ENCODE measurements around the gene SPPL2B.
A peak's percentile ranks its signal among the peaks of the same experiment; 100 is the strongest.

Gene SPPL2B

GRCh38 chr19:2380567-2380966 is 52.1 kb downstream of the SPPL2B start:
- peaks cover 17% of the 10 kb centered on the region for H3K9me3 ChIP-seq

DNA sequence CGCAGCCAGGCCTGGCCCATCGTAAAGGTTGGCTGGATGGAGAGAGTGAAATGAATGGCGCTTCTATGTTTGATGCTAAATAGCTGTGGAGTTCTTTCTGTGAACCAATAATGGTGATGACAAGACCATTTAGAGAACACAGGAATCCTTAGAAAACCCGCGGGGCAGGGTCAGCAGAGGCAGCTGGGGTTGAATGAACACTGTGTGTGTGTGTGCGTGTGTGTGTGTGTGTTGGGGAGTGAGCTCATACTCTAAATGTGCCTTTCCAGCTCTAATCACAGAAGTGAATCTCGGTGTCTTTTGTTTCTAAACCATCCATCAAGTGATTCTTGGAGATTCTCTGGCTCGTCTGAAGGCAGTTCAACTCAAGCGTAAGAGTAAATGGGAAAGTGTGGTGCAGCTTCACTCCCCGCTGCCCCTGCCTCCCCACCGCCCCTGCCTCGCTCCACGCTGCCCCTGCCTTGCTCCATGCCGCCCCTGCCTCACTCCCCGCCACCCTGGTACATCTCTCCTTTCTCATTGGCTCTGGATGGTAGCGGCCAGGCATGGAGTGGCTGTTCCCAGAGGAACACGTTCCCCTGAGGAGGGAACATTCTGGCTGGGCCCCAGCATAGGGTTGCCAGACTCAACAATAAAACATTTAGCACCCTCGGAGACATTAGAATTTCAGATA is 52.8 kb downstream of the SPPL2B start:
- no peak for TF ChIP-seq CTCF (IDR thresholded peaks at IDR 0.05; ENCODE audit: low read depth, low read length)
- peaks cover 10% of the 10 kb centered on the region; the same call in 1 of the 2 replicates for H3K4me1 ChIP-seq
- no peak overlapping the region for H3K4me3 ChIP-seq (ENCODE audit: low read depth, low read length)
- H3K9me3 ChIP-seq = peaks cover 13% of the 10 kb centered on the region
- no peaks in the 10 kb centered on the region for H3K36me3 ChIP-seq
- no peak for DNase-seq
- no peaks in the 10 kb centered on the region for H3K27me3 ChIP-seq

More at GRCh38 chr19:2380567-2380966, 52.1 kb downstream of the SPPL2B start:
- peaks cover 9% of the 10 kb centered on the region for H3K4me1 ChIP-seq
- DNase-seq = no peak
- no peak for TF ChIP-seq CTCF (IDR thresholded peaks at IDR 0.05; ENCODE audit: low read depth, low read length)
- H3K36me3 ChIP-seq = no peaks in the 10 kb centered on the region
- no peaks in the 10 kb centered on the region for H3K27me3 ChIP-seq
- no peak overlapping the region for H3K4me3 ChIP-seq (ENCODE audit: low read depth, low read length)

DNA sequence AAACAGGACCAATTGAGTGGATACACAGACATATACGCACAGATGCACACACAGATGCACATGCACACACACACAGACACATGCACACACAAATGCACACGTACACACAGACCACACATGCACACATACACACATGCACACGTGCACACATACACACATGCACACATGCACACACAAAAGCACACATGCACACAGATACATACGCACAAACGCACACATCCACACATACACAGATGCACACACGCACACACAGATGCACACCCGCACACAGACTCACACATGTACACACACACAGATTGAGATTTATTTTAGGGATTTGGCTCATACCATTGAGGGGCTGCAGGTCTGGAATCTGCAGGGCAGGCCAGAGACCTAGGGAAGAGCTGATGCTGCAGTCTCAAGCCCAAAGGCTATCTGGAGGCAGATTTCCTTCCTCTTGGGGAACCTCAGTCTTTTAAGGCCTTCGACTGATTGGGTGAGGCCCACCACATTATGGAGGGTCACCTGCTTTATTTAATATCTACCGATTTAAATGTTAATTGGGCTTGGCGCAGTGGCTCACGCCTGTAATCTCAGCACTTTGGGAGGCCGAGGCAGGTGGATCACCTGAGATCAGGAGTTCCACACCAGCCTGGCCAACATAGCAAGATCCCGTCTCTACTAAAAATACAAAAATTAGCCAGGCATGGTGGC is 54.2 kb downstream of the SPPL2B start:
- Histone ChIP-seq H3K27me3 (no peaks in the 10 kb centered on the region), H3K9me3 (peaks cover 13% of the 10 kb centered on the region), H3K4me3 (ENCODE audit: low read depth, low read length) (no peak overlapping the region), H3K4me1 (peaks cover 10% of the 10 kb centered on the region; the same call in 1 of the 2 replicates), H3K36me3 (no peaks in the 10 kb centered on the region)
- DNase-seq = no peak
- no peak for TF ChIP-seq CTCF (IDR thresholded peaks at IDR 0.05; ENCODE audit: low read depth, low read length)

DNA sequence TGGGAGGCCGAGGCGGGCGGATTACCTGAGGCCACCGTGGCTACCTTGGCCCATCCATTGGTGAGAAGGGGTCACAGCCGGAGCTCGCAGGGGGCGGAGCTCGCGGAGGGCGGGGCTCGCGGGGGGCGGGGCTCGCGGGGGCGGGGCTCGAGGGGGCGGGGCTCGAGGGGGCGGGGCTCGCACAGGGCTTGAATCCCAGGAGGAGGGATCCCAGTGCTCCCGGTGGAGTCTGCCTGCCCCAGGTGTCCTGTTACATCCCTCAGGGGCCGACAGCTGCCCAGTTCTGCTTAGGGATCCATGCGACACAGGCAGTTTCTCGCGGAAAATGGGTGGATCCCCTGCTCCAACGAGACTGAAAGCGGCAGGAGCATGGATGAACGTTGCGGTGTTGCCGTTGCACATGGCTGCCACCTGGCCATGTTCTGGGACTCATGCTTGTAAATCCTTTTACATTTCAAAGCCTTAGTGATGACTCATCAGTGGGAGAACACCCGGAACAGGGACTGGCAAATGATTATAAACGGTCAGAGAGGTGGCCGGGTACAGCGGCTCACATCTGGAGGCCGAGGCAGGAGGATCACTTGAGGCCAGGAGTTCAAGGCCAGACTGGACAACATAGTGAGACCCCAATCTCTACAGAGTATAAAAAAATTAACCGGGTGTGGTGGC is 56.7 kb downstream of the SPPL2B start:
- Histone ChIP-seq H3K36me3 (no peaks in the 10 kb centered on the region), H3K27me3 (no peaks in the 10 kb centered on the region), H3K9me3 (peaks cover 9% of the 10 kb centered on the region), H3K4me1 (peaks cover 10% of the 10 kb centered on the region; the same call in 1 of the 2 replicates), H3K4me3 (ENCODE audit: low read depth, low read length) (peak overlapping the region; percentile 25; the same call in 1 of the 2 replicates)
- DNase-seq = peak; percentile 80
- no peak for TF ChIP-seq CTCF (IDR thresholded peaks at IDR 0.05; ENCODE audit: low read depth, low read length)

DNA sequence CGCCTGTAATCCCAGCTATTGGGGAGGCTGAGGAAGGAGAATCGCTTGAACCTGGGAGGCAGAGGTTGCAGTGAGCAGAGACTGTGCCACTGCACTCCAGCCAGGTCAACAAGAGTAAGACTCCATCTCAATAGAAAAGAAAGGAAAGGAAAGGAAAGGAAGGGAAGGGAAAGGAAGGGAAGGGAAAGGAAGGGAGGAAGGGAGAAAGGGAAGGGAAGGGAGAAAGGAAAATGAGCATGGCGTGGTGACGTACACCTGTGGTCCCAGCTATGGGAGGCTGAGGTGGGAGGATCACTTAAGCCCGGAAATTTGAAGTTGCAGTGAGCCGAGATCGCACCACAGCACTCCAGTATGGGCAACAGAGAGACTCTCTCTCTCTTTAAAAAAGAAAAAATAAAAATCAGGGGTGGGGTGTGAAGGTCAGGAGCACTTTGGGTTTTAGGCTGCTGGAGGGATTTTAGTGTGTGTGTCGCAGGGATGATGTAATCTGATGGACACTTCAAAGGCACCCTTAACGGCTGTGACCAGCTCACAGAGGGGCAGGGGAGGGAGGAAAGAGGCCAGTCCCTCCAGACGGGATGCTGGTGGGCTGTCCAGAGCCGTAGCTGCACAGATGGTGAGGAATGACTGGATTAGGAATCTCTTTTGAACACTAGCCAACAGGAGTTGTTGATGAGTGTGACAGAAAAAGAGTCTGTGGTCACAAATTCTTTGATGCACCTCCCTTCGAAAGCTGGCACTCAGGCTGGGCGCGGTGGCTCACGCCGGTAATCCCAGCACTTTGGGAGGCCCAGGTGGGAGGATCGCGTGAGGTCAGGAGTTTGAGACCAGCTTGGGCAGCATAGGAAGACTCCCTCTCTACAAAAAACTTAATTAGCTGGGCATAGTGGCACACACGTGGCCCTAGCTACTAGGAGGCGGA is 59.1 kb downstream of the SPPL2B start:
- H3K9me3 ChIP-seq = peaks cover 5% of the 10 kb centered on the region
- no peaks in the 10 kb centered on the region for H3K27me3 ChIP-seq
- no peak for TF ChIP-seq CTCF (IDR thresholded peaks at IDR 0.05; ENCODE audit: low read depth, low read length)
- no peak overlapping the region for H3K4me3 ChIP-seq (ENCODE audit: low read depth, low read length)
- H3K4me1 ChIP-seq = peaks cover 13% of the 10 kb centered on the region; the same call in 1 of the 2 replicates
- no peak for DNase-seq
- no peaks in the 10 kb centered on the region for H3K36me3 ChIP-seq
